ENCODE data around the gene C1QTNF1. TPM values are rescaled to one million over a fixed set of nuclear protein-coding genes. Genes with fewer than 3 reads are reported as not detected.
A peak's percentile ranks its signal among the peaks of the same experiment; 100 is the strongest.

Gene C1QTNF1
- total and polyA plus RNA-seq, 9 of the 15 experiments (the other 6 are each of a cell fraction or from before 2014, with no cell fraction given) = 0.09 TPM; not detected in 8

- TF ChIP-seq E2F4 (CRISPR knock-in tag; IDR thresholded peaks at IDR 0.05; ENCODE audit: low read depth) (no peak), ZNF143 (CRISPR knock-in tag; IDR thresholded peaks at IDR 0.05) (no peak), RBBP5 (IDR thresholded peaks at IDR 0.05; ENCODE audit: borderline replicate concordance, insufficient read depth, low read length, poor library complexity, severe bottlenecking) (no peak), TEAD1 (CRISPR knock-in tag; IDR thresholded peaks at IDR 0.05) (peak in 1 of 2 experiments; percentile 97; a peak in 2 of 4 replicates), FOXA3 (CRISPR knock-in tag; conservative IDR thresholded peaks at IDR 0.05 in 1 of 2, IDR thresholded peaks at IDR 0.05 in 1 of 2) (no peak; a peak in 1 of 4 replicates), BACH1 (tag; IDR thresholded peaks at IDR 0.05) (peak; percentile 98), TCF7L2 (IDR thresholded peaks at IDR 0.05; ENCODE audit: low read depth, low read length) (no peak), ID3 (CRISPR knock-in tag; IDR thresholded peaks at IDR 0.05) (peak; percentile 91), ID3 (tag; IDR thresholded peaks at IDR 0.05) (peak; percentile 91), RBFOX2 (IDR thresholded peaks at IDR 0.05; ENCODE audit: low read depth, low read length) (no peak), ZEB2 (IDR thresholded peaks at IDR 0.05) (no peak), CHD1 (IDR thresholded peaks at IDR 0.05; ENCODE audit: low read length) (no peak), PURB (CRISPR knock-in tag; IDR thresholded peaks at IDR 0.05; ENCODE audit: low read depth) (no peak), ZNF224 (CRISPR knock-in tag; IDR thresholded peaks at IDR 0.05) (no peak), FOSL1 (tag; conservative IDR thresholded peaks at IDR 0.05) (peak; percentile 83), ZNF133 (CRISPR knock-in tag; IDR thresholded peaks at IDR 0.05) (peak; percentile 86; the same call in 1 of the 2 replicates), GATAD2A (IDR thresholded peaks at IDR 0.05) (no peak), ZNF57 (CRISPR knock-in tag; IDR thresholded peaks at IDR 0.05) (0 out of 2 replicates have a peak, but pooled peaks have one; percentile 79), GABPB1 (CRISPR knock-in tag; IDR thresholded peaks at IDR 0.05) (no peak), MXI1 (IDR thresholded peaks at IDR 0.05; ENCODE audit: low read depth, low read length) (no peak), NCOA6 (IDR thresholded peaks at IDR 0.05) (no peak), CBX1 (IDR thresholded peaks at IDR 0.05; ENCODE audit: low read depth) (no peak), NFYB (IDR thresholded peaks at IDR 0.05; ENCODE audit: extremely low read depth, insufficient read length) (no peak), BCOR (IDR thresholded peaks at IDR 0.05) (no peak), ZNF77 (CRISPR knock-in tag; IDR thresholded peaks at IDR 0.05) (no peak), ZNF316 (IDR thresholded peaks at IDR 0.05) (no peak), CTBP1 (IDR thresholded peaks at IDR 0.05; ENCODE audit: borderline replicate concordance) (peak; percentile 45; the same call in 1 of the 2 replicates), ZNF324 (CRISPR knock-in tag; IDR thresholded peaks at IDR 0.05) (peak; percentile 80), ZNF717 (CRISPR knock-in tag; IDR thresholded peaks at IDR 0.05) (peak; percentile 83; the same call in 1 of the 2 replicates)
- TF ChIP-seq, protein P1, sequence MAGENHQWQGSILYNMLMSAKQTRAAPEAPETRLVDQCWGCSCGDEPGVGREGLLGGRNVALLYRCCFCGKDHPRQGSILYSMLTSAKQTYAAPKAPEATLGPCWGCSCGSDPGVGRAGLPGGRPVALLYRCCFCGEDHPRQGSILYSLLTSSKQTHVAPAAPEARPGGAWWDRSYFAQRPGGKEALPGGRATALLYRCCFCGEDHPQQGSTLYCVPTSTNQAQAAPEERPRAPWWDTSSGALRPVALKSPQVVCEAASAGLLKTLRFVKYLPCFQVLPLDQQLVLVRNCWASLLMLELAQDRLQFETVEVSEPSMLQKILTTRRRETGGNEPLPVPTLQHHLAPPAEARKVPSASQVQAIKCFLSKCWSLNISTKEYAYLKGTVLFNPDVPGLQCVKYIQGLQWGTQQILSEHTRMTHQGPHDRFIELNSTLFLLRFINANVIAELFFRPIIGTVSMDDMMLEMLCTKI (IDR thresholded peaks at IDR 0.05; ENCODE audit: partially characterized antibody) = no peak
These were observed 12.4 kb upstream of the C1QTNF1 start (continued) for GRCh38 chr17:79011451-79012147.

All from K562 (cell line).